A549 (cell line): ENCODE data around the gene GDF7.

ENCODE experiments used
- CHD2 ChIP-seq: fragments of 150-350 bp; IDR thresholded peaks from 2 replicates; pipeline ENCODE4 v1.6.1; 2014; ENCODE audit warnings: low read length; ENCODE audit not compliant: partially characterized antibody
- EP300 ChIP-seq, 2 experiments: fragments of >200 bp; sonication (Bioruptor Twin); formaldehyde crosslinking; IDR thresholded peaks; 2 replicates in 1 of 2; 3 replicates in 1 of 2; pipeline ENCODE4 v1.6.1; 2016 to 2017
- HDAC2 ChIP-seq: fragments of 200-600 bp; sonication (generic); IDR thresholded peaks from 2 replicates; pipeline ENCODE4 v1.6.1; 2016
- POLR2A ChIP-seq: IDR thresholded peaks from 2 replicates; pipeline ENCODE4 v1.6.1; 2012; ENCODE audit warnings: mild to moderate bottlenecking, low read length
- RFX5 ChIP-seq: fragments of 450-650 bp; IDR thresholded peaks from 2 replicates; pipeline ENCODE4 v1.7.1; 2014; ENCODE audit warnings: antibody characterized with exemption, mild to moderate bottlenecking, moderate library complexity
- ZFP36 ChIP-seq: fragments of 450-650 bp; IDR thresholded peaks from 2 replicates; pipeline ENCODE4 v1.6.1; 2014; ENCODE audit warnings: borderline replicate concordance; ENCODE audit not compliant: partially characterized antibody
- TF ChIP-seq, protein P1 (sequence below): fragments of >200 bp; sonication (Bioruptor Twin); formaldehyde crosslinking; IDR thresholded peaks from 3 replicates; pipeline ENCODE4 v1.5.1; 2016
- TF ChIP-seq, protein P2 (sequence below): fragments of 250-450 bp; sonication (Bioruptor Pico); IDR thresholded peaks from 2 replicates; pipeline ENCODE4 v1.5.0; 2021; ENCODE audit warnings: mild to moderate bottlenecking, moderate library complexity, borderline replicate concordance
- TF ChIP-seq, protein P3 (sequence below): fragments of >200 bp; sonication (Bioruptor Twin); formaldehyde crosslinking; IDR thresholded peaks from 3 replicates; pipeline ENCODE4 v1.6.1; 2016
- TF ChIP-seq, protein P4 (sequence below): fragments of 200-600 bp; sonication (generic); IDR thresholded peaks from 2 replicates; pipeline ENCODE4 v1.6.1; 2016; ENCODE audit warnings: antibody characterized with exemption, mild to moderate bottlenecking, moderate library complexity

DNA sequence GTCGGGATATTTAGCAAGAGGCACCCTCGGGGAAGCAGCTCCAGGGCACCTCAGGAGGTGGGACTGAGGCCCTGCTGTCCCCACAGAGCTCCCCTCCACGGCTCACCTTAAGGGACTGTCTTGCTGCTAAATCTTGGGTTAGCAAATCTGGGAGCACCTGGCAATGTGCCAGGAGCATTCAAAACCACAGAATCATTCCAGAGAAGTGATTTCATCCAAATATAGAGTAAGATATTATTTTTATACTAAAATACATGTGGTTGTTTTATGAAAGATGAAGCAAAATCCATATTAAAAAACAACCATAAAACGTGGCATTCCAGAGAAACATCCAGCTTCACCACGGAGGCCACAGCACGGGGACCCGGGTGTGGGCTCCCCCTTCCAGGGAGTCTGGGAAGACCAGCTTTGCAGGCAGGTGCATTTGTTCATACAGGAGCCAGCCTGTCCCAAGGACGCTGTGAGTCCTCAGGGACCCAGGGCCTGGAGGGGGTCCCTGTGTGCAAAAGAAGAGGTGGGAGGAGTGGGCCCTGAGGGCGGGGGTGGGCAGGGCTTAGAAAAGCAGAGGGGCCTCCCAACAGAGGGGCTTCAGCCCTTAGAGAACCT is 32.3 kb upstream of the GDF7 start:
- no peak for TF ChIP-seq ZFP36
- TF ChIP-seq, protein P1, sequence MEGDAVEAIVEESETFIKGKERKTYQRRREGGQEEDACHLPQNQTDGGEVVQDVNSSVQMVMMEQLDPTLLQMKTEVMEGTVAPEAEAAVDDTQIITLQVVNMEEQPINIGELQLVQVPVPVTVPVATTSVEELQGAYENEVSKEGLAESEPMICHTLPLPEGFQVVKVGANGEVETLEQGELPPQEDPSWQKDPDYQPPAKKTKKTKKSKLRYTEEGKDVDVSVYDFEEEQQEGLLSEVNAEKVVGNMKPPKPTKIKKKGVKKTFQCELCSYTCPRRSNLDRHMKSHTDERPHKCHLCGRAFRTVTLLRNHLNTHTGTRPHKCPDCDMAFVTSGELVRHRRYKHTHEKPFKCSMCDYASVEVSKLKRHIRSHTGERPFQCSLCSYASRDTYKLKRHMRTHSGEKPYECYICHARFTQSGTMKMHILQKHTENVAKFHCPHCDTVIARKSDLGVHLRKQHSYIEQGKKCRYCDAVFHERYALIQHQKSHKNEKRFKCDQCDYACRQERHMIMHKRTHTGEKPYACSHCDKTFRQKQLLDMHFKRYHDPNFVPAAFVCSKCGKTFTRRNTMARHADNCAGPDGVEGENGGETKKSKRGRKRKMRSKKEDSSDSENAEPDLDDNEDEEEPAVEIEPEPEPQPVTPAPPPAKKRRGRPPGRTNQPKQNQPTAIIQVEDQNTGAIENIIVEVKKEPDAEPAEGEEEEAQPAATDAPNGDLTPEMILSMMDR, result no peak
- no peak for TF ChIP-seq POLR2A
- TF ChIP-seq EP300 (IDR thresholded peaks at IDR 0.05), result no peak
- TF ChIP-seq, protein P2, sequence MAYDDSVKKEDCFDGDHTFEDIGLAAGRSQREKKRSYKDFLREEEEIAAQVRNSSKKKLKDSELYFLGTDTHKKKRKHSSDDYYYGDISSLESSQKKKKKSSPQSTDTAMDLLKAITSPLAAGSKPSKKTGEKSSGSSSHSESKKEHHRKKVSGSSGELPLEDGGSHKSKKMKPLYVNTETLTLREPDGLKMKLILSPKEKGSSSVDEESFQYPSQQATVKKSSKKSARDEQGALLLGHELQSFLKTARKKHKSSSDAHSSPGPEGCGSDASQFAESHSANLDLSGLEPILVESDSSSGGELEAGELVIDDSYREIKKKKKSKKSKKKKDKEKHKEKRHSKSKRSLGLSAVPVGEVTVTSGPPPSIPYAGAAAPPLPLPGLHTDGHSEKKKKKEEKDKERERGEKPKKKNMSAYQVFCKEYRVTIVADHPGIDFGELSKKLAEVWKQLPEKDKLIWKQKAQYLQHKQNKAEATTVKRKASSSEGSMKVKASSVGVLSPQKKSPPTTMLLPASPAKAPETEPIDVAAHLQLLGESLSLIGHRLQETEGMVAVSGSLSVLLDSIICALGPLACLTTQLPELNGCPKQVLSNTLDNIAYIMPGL (CRISPR knock-in tag), result no peak
- TF ChIP-seq, protein P3, sequence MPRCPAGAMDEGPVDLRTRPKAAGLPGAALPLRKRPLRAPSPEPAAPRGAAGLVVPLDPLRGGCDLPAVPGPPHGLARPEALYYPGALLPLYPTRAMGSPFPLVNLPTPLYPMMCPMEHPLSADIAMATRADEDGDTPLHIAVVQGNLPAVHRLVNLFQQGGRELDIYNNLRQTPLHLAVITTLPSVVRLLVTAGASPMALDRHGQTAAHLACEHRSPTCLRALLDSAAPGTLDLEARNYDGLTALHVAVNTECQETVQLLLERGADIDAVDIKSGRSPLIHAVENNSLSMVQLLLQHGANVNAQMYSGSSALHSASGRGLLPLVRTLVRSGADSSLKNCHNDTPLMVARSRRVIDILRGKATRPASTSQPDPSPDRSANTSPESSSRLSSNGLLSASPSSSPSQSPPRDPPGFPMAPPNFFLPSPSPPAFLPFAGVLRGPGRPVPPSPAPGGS, result no peak
- TF ChIP-seq HDAC2, result no peak
- TF ChIP-seq CHD2, result no peak
- no peak for TF ChIP-seq RFX5
- TF ChIP-seq, protein P4, sequence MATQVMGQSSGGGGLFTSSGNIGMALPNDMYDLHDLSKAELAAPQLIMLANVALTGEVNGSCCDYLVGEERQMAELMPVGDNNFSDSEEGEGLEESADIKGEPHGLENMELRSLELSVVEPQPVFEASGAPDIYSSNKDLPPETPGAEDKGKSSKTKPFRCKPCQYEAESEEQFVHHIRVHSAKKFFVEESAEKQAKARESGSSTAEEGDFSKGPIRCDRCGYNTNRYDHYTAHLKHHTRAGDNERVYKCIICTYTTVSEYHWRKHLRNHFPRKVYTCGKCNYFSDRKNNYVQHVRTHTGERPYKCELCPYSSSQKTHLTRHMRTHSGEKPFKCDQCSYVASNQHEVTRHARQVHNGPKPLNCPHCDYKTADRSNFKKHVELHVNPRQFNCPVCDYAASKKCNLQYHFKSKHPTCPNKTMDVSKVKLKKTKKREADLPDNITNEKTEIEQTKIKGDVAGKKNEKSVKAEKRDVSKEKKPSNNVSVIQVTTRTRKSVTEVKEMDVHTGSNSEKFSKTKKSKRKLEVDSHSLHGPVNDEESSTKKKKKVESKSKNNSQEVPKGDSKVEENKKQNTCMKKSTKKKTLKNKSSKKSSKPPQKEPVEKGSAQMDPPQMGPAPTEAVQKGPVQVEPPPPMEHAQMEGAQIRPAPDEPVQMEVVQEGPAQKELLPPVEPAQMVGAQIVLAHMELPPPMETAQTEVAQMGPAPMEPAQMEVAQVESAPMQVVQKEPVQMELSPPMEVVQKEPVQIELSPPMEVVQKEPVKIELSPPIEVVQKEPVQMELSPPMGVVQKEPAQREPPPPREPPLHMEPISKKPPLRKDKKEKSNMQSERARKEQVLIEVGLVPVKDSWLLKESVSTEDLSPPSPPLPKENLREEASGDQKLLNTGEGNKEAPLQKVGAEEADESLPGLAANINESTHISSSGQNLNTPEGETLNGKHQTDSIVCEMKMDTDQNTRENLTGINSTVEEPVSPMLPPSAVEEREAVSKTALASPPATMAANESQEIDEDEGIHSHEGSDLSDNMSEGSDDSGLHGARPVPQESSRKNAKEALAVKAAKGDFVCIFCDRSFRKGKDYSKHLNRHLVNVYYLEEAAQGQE, result no peak
